ENCODE results near the gene ARHGAP23.
"Not testable (repeated sequence)": the region's sequence is repeated elsewhere in the genome, so short reads cannot be mapped to it uniquely, and the experiment has no call there.

The ARHGAP23 gene

GRCh38 chr17:38512473-38513058 is 84.3 kb downstream of the ARHGAP23 start:
- DNase-seq (ENCODE audit: low read depth in 2 of 2) = no peak

DNA sequence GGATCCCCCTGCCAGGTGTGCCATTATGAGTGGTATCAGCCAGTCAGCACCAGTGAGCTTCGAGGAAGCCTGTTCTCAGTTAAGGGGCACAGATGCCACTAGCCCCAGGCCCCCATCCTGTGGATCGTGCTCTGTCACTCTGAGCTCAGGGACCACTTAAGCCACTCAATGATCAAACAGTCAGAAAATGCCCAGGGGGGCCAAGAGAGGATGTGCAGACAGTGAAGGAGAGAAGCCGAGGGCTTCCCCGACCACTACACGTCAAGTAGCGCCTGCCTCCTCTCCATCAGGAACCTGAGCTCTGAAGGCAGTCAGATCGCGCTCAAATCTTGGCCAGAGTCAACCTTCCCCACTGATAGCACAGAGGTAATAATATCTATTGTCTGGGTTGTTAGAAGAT is 98.3 kb downstream of the ARHGAP23 start:
- DNase-seq (ENCODE audit: low read depth in 2 of 2) = not testable (repeated sequence)

- not testable (repeated sequence) for DNase-seq (ENCODE audit: low read depth in 2 of 2)
These were observed 99.9 kb downstream of the ARHGAP23 start for GRCh38 chr17:38528141-38528540.

- DNase-seq (ENCODE audit: low read depth in 2 of 2) = not testable (repeated sequence)
These were observed 102.6 kb downstream of the ARHGAP23 start for GRCh38 chr17:38530856-38531255.

- not testable (repeated sequence) for DNase-seq (ENCODE audit: low read depth in 2 of 2)
These were observed 103.5 kb downstream of the ARHGAP23 start for GRCh38 chr17:38531761-38532160.

GRCh38 chr17:38532451-38532850 is 104.2 kb downstream of the ARHGAP23 start:
- no peak for DNase-seq (ENCODE audit: low read depth in 2 of 2)

DNA sequence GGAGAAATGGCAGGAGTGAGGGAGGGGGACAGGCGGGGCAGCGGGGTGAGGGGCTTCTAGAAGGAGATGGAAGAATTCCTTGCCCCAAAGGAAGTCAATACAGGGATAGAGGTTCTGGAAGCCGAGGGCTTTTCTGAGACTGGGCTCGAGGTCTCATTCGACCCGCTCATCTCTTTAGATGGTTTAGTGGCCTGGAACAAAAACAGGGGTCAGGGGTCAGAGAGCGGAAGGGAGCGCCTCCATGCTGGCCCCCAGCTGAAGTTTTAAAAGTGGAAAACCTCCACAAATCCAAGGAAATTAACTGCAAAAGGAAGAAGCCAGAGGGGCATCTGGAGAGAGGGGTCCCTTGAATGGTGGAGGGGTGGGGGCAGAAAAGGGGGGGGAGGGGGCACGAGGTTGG is 105.0 kb downstream of the ARHGAP23 start:
- no peak for DNase-seq (ENCODE audit: low read depth in 2 of 2)

- no peak for DNase-seq (ENCODE audit: low read depth in 2 of 2)
These were observed 105.7 kb downstream of the ARHGAP23 start for GRCh38 chr17:38533866-38534497.

DNA sequence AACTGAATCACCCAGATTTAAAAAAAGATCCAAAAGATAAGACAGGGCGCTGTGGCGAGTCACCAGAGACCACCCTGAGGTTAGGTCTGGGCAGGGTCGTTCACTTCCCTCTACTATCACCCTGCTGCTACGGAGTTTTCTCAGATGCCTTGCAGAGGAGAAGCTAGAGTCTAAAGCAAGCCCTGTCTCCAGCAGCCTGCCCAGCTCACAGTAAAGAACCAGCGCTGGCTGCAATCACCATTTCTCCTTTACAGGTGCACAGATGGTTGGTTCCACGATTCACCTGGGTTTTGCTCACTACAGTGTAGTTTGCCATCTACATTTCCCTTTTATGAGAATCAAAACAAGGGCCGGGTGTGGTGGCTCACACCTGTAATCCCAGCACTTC is 106.2 kb downstream of the ARHGAP23 start:
- no peak for DNase-seq (ENCODE audit: low read depth in 2 of 2)

DNA sequence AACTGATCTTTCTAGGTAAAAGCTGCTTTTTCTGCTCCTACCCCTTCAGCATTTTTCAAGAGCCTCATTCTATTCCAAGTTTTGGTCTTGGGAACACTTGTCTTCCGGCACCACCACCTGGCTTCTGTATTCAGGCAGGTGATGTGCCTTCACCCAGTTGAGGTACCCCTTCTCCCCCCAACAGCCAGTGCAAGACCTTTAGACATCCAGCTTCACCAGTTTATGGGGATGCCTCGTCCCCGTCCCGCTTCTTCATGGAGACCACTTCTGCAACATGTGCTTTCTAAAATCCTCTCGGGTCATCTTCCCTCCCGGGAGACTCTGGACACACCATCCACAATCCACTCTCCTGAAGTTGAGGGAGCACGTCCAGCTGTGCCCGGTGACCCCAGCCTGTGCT is 107.6 kb downstream of the ARHGAP23 start:
- DNase-seq (ENCODE audit: low read depth in 2 of 2) = no peak

DNA sequence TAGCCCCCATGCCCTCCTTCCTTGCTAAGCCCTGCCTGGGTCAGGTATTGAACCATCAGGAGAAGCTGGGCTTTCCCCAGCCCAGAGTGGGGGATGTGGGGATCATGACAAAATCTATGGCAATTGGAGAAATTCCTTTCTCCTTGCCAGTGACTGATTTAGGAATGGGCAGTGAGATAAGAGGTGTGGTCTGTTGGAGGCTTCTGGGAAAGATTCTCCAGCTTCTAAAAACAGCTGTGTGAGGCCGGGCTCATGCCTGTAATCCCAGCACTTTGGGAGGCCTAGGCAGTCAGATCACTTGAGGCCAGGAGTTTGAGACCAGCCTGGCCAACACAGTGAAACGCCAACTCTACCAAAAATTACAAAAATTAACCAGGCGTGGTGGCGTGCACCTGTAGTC is 108.4 kb downstream of the ARHGAP23 start:
- DNase-seq (ENCODE audit: low read depth in 2 of 2) = no peak

- no peak for DNase-seq (ENCODE audit: low read depth in 2 of 2)
These were observed 110.6 kb downstream of the ARHGAP23 start for GRCh38 chr17:38538906-38539305.

DNA sequence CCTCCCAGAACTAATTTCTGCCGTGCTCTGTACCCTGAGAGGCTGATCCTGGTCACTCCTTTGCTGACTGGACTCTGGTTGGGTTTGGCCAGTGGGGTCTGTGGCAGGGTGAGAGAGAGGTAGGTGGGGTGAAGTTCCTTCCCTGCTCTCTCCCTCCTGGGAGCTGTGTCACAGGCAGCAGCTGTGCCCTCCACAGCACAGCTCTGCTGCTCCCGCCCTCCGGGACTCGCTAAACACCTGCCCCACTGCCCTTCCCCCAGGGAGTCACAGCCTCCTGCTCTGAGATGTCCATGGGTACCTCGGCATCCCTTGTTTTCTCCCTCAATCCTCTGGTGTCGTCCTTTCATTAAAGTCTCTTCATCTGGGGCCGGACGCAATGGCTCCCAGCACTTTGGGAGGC is 111.1 kb downstream of the ARHGAP23 start:
- DNase-seq (ENCODE audit: low read depth in 2 of 2) = no peak

DNA sequence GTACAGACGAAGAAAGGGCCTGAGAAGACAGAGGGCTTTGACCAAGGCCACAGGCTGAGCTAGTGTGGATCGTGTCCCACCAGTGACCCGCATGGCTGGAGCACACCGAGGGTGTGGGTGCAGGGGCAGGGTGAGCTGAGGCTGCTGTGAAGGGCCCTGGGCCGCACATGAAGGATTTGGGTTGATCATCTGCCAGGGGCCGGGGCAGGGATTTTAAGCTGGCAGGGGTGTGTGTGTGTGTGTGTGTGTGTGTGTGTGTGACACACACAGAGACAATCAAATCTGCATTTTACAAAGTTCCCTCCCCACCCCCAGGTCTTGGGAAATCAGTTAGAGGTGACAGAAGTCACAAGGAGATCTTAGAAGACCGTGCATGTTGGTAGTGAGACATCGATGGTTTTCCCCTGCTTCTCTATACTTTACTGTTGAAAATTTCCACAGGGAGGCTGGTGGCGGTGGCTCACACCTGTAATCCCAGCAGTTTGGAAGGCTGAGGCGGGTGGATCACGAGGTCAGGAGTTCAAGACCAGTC is 112.3 kb downstream of the ARHGAP23 start:
- DNase-seq (ENCODE audit: low read depth in 2 of 2) = no peak

DNA sequence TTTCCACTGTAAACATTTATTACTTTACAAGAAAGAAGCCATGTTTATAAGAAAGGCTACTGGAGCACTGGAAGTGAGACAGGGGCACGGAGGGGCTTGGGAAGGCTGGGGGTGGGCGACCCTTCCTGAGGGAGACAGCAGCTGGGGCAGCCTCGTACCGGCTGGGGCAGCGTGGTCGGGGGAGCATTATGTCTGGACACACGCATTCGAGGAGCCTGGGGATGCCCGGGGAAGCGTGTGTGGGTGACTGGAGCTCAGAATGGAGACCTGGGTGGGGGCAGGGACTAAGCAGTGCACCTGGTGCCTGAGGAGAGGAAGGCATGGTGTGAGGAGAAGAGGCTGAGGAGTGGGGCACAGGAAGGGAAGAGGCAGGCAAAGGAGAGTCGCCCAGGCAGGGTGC is 113.0 kb downstream of the ARHGAP23 start:
- DNase-seq (ENCODE audit: low read depth in 2 of 2) = no peak

GRCh38 chr17:38542286-38542685 is 114.0 kb downstream of the ARHGAP23 start:
- DNase-seq (ENCODE audit: low read depth in 2 of 2) = no peak

DNA sequence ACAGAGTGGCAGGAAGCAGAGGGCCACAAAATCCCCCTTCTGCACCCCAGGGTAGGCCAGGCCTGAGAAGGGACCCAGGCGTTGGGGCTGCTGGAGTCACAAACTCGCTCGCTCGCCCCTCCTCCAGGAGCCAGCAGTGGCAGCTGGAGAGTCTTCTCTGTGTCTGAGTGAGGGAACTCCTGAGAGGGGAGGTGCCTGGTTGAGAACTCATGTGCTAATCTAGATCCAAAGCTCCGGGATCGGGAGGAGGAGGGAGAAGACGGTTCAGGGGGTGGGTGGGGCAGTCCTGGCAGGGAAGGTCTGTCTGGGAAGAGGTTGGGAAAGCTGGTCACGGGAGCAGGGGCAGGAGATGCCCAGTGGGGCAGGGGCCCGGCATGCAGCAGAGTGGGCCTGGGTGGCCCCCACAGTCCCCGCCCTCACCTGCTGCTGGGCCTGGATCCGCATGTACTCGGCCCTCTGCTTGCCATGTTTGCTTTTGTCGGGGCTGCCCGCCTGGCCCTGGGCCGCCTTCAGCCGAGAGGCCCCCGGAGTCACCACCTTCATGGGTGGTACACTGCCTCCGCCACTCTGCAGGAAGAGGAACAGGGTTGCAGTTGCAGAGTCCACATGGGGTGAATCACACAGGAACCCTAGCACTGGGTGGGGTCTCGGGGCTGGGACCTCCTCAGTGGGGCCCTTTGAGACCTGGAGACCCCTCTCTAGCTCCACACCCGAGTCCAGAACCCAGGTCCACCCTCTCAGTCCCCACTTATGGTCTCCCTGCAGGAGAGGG is 115.3 kb downstream of the ARHGAP23 start:
- no peak for DNase-seq (ENCODE audit: low read depth in 2 of 2)

GRCh38 chr17:38544175-38544838 is 116.0 kb downstream of the ARHGAP23 start:
- DNase-seq (ENCODE audit: low read depth in 2 of 2) = no peak

GRCh38 chr17:38544839-38545209 is 116.6 kb downstream of the ARHGAP23 start:
- DNase-seq (ENCODE audit: low read depth in 2 of 2) = no peak

- no peak for DNase-seq (ENCODE audit: low read depth in 2 of 2)
These were observed 117.4 kb downstream of the ARHGAP23 start for GRCh38 chr17:38545531-38546225.

DNA sequence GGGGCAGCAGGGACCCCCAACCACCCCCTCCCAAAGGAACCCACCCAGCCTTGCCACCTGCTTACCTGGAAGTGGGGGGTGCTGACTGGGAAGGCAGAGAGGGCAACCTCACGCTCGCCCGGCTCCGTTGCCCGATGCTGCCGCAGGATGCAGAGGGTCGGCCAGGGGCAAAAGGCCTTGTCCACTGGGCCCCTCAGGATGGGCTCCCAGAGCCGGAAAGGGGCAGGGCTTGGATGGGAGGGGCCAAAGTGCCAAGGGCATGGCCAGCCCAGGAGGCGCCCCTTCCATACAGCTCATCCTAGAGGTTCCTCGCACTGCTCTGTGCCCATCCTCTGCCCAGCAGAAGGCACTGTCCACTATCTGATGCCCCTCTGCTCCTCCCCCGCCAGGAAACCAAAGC is 118.1 kb downstream of the ARHGAP23 start:
- no peak for DNase-seq (ENCODE audit: low read depth in 2 of 2)

GRCh38 chr17:38547444-38547843 is 119.2 kb downstream of the ARHGAP23 start:
- DNase-seq (ENCODE audit: low read depth in 2 of 2) = no peak
